K562 (cell line): Measurements from ENCODE around the gene KRTAP10-4. TPM values are rescaled to one million over a fixed set of nuclear protein-coding genes. Genes with fewer than 3 reads are reported as not detected.

Experiments
- ATAC-seq: fragments of 200-7000 bp; cut with Tn5 transposase; 3 replicates; pipeline ENCODE4 v1.9.1; 2020; ENCODE audit warnings: moderate library complexity
- BruUV-seq: library from RNA; stranded (reverse); fragments of 400-500 nt; replicated peaks from 2 replicates; lab custom pipeline; 2021; lab: Mats Ljungman, UMichigan
- CTCF ChIA-PET: fragments of 300-600 bp; formaldehyde crosslinking; extraction: SDS; loops from one replicate; lab custom pipeline; 2021; ENCODE audit warnings: low intra/inter-chr PET ratio; lab: Yijun Ruan, JAX
- POLR2A ChIA-PET: fragments of 300-600, 350-650 bp; sonication (Branson Sonifier 250); formaldehyde crosslinking; extraction: SDS; loops from one replicate; lab custom pipeline; 2021; ENCODE audit warnings: antibody characterized with exemption, inconsistent platforms; lab: Yijun Ruan, JAX
- DNase-seq, 4 experiments: peaks; one replicate each; pipeline versions ENCODE4 v3.0.0 to v3.0.0-alpha.2; 2011 to 2018; ENCODE audit warnings: low spot score in 3 of 4, mixed read lengths in 3 of 4; ENCODE audit errors: extremely low read depth in 1 of 4
- FAIRE-seq: peaks from 2 replicates; lab custom pipeline; 2011; peaks lifted over from hg19 to GRCh38; lab: Jason Lieb, UNC
- H2AFZ ChIP-seq: 2 replicates; pipeline ENCODE4 v1.6.0; 2011; ENCODE audit warnings: low read depth, low read length, control low read depth, inconsistent platforms
- H3K27ac ChIP-seq: fragments of 200-600 bp; 3 replicates; pipeline ENCODE4 v1.8.0; 2011; ENCODE audit warnings: low read depth, mild to moderate bottlenecking, control low read depth, inconsistent platforms, low read length, moderate library complexity, mixed read lengths; ENCODE audit errors: extremely low read depth
- H3K27me3 ChIP-seq, 2 experiments: fragments of 300-600 bp in 1 of 2; 2 replicates in 1 of 2; 3 replicates in 1 of 2; pipeline versions ENCODE4 v1.6.0 to v1.8.0; 2011; ENCODE audit warnings: inconsistent platforms in 2 of 2, low read length in 2 of 2, mild to moderate bottlenecking in 1 of 2, mixed read lengths in 1 of 2, moderate library complexity in 1 of 2; ENCODE audit not compliant: control insufficient read depth in 2 of 2, insufficient read depth in 2 of 2
- H3K36me3 ChIP-seq: fragments of 300-600 bp; 3 replicates; pipeline ENCODE4 v1.8.0; 2011; ENCODE audit warnings: mild to moderate bottlenecking, low read length, inconsistent platforms; ENCODE audit not compliant: control insufficient read depth, insufficient read depth
- H3K4me1 ChIP-seq, 2 experiments: fragments of 200-600 bp in 1 of 2; replicated peaks in 1 of 2; 2 replicates in 1 of 2; 3 replicates in 1 of 2; pipeline versions ENCODE4 v1.5.1 to v1.8.0; 2011; ENCODE audit warnings: inconsistent platforms in 2 of 2, low read length in 2 of 2, mild to moderate bottlenecking in 1 of 2, mixed read lengths in 1 of 2, moderate library complexity in 1 of 2; ENCODE audit not compliant: control insufficient read depth in 2 of 2, insufficient read depth in 2 of 2
- H3K4me2 ChIP-seq: 2 replicates; pipeline ENCODE4 v1.6.1; 2011; ENCODE audit warnings: low read length, control low read depth, inconsistent platforms, mixed read lengths; ENCODE audit not compliant: insufficient read depth
- H3K4me3 ChIP-seq: fragments of 200-600 bp; sonication (generic), shearing (Covaris generic); 2 replicates; pipeline ENCODE4 v1.5.1; 2016; ENCODE audit warnings: control low read depth, inconsistent platforms
- H3K79me2 ChIP-seq: fragments of 200-600 bp; 3 replicates; pipeline ENCODE4 v1.8.0; 2011; ENCODE audit warnings: low read length, inconsistent platforms; ENCODE audit not compliant: control insufficient read depth, insufficient read depth
- H3K9ac ChIP-seq, 2 experiments: 2 replicates each; pipeline versions ENCODE4 v1.6.0 to v1.6.1; 2011; ENCODE audit warnings: low read depth in 2 of 2, low read length in 2 of 2, control low read depth in 1 of 2, inconsistent platforms in 1 of 2, mild to moderate bottlenecking in 1 of 2, mixed read lengths in 1 of 2; ENCODE audit not compliant: insufficient read depth in 1 of 2
- H3K9me1 ChIP-seq: one replicate; pipeline ENCODE4 v1.6.0; 2011; ENCODE audit warnings: inconsistent platforms, mild to moderate bottlenecking, low read length, moderate library complexity; ENCODE audit not compliant: control insufficient read depth, insufficient read depth
- H3K9me3 ChIP-seq: replicated peaks from 2 replicates; pipeline ENCODE4 v1.5.1; 2011; ENCODE audit warnings: low read depth, low read length, inconsistent platforms; ENCODE audit not compliant: control insufficient read depth, insufficient read depth
- H4K20me1 ChIP-seq: replicated peaks from 2 replicates; pipeline ENCODE4 v1.6.1; 2011; ENCODE audit warnings: low read length, inconsistent platforms, mixed read lengths; ENCODE audit not compliant: control insufficient read depth, insufficient read depth
- ETV1 ChIP-seq: fragments of 450-650 bp; conservative IDR thresholded peaks from 2 replicates; pipeline ENCODE4 v1.6.1; 2016; ENCODE audit warnings: missing genetic modification characterization, control low read depth, low read depth, missing compliant biosample characterization
- TARDBP ChIP-seq: fragments of 450-650 bp; IDR thresholded peaks from 2 replicates; pipeline ENCODE4 v1.6.1; 2016
- ZNF431 ChIP-seq: sonication (generic); formaldehyde crosslinking; IDR thresholded peaks from 2 replicates; pipeline ENCODE4 v1.8.0; 2022; ENCODE audit warnings: mild to moderate bottlenecking, missing genetic modification reagents
- ZNF507 ChIP-seq: conservative IDR thresholded peaks from 2 replicates; pipeline ENCODE4 v1.6.1; 2017; ENCODE audit warnings: missing genetic modification characterization, missing compliant biosample characterization
- WGBS: fragments of 100-300 bp; shearing (Covaris generic); methylation state at CpG from one replicate; pipeline ENCODE4 v1.1.6; 2016; ENCODE audit warnings: low coverage, mixed read lengths; ENCODE audit not compliant: insufficient coverage; ENCODE audit errors: missing lambda C conversion rate; 5-methylcytosine and 5-hydroxymethylcytosine counted together
- in situ Hi-C: fragments of 300-500 bp; cut with MboI; formaldehyde crosslinking; loops from 4 replicates; pipeline ENCODE4 v1.15.0; 2018; ENCODE audit warnings: inconsistent platforms, mixed read lengths
- intact Hi-C: fragments of 100-400 bp; cut with micrococcal nuclease; formaldehyde crosslinking; loops from 2 replicates; pipeline ENCODE4 v1.14.2; 2022
- polyA plus RNA-seq, 8 experiments: library from polyadenylated mRNA; depleted of rRNA in 4 of 8; stranded (reverse) in 5 of 8; unstranded in 3 of 8; fragments of >200 nt; fragmentation: Nextera tagmentation in 2 of 8; fragmentation: Illumina TruSeq in 1 of 8; extraction: Ambion mirVana in 2 of 8; extraction: Trizol in 1 of 8; gene quantifications; 2 replicates each; pipeline versions ENCODE4 v1.2.1 to v1.2.3, GENCODE V29; 2011 to 2014; ENCODE audit warnings: inconsistent platforms in 1 of 8, missing spikeins in 1 of 8
- total RNA-seq, 7 experiments: library from RNA; depleted of rRNA in 6 of 7; stranded (reverse); fragments of >200 nt in 6 of 7; fragmentation: Illumina TruSeq in 2 of 7; extraction: Trizol in 2 of 7; gene quantifications; 2 replicates each; pipeline versions ENCODE4 v1.2.1 to v1.2.3, GENCODE V29; 2011 to 2021; ENCODE audit warnings: low replicate concordance in 1 of 7

KRTAP10-4 gene
- total and polyA plus RNA-seq, 9 of the 15 experiments (the other 6 are each of a cell fraction or from before 2014, with no cell fraction given), result not detected

DNA sequence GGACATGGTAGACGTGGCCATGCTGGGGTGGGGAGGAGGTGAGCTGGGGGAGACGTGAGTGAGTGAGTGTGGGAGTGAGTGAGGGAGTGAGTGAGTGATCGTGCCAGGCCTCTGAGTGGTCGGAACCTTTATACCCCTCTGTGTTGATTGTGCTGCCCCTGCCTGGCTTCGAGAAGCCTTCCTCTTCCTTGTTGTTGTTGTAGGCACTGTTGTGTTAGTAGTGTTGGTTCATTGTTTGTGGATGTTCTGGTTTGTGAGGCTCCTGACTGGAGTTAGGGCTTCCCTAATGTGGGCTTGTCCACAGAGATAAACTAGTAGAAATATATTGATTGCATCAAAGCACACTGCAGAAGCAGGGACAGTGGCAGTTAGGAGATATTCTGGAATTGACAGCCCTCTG, 14.8 kb upstream of the KRTAP10-4 start, which contains the start of gene KRTAP10-3 (continued):
- TF ChIP-seq ZNF431 (CRISPR knock-in tag), result no peak
- TF ChIP-seq, all 486 proteins: peak for 0

DNA sequence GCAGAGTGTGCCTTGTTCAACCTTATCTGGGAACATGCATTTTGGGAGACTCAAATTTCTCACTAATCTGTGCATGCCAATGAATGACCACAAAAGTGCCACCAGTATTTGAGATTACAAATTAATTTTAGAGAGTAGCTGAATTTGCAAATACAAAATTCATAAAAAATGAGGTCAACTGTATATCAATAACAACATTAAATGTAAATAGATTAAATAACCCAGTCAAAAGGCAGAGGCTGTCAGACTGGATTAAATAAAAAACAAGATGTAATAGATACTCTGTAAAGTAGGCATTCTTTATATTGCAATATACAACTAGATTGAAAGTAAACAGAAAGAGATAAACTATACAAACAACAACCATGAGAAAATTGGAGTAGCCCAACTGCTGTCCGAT, 9.4 kb upstream of the KRTAP10-4 start:
- no peak overlapping the region for H3K4me2 ChIP-seq
- no peak for DNase-seq
- no peaks in the 10 kb centered on the region for H3K79me2 ChIP-seq
- no TSS peak for BruUV-seq
- WGBS, result 4% methylated on average over 1 of the region's 1 CpG
- no peak for FAIRE-seq
- ChIA-PET CTCF (no interaction called here), POLR2A (no interaction called here)
- H3K4me3 ChIP-seq, result no peak overlapping the region
- no peak for ATAC-seq
- H3K27me3 ChIP-seq, result no peaks in the 10 kb centered on the region
- H3K9me1 ChIP-seq, result no peaks in the 10 kb centered on the region
- H3K9me3 ChIP-seq, result no peaks in the 10 kb centered on the region
- TF ChIP-seq TARDBP (no peak), ZNF507 (peak; percentile 95), ETV1 (no peak)
- peaks cover 0 to 10% of the 10 kb centered on the region in 2 experiments; a peak in 1 of 5 replicates for H3K4me1 ChIP-seq
- in situ Hi-C loops, result no loop called here
- no peak overlapping the region for H3K9ac ChIP-seq
- no peaks in the 10 kb centered on the region for H3K36me3 ChIP-seq
- intact Hi-C loops, result no loop called here
- H2AFZ ChIP-seq, result no peak overlapping the region
- no peak overlapping the region for H3K27ac ChIP-seq
- no peaks in the 10 kb centered on the region for H4K20me1 ChIP-seq
